T follicular helper cell (primary cell): Measurements from ENCODE around the gene TRIAP1.

Source experiments
- DNase-seq: peaks from one replicate; pipeline ENCODE4 v3.0.0-alpha.2; 2020; ENCODE audit warnings: low read depth

TRIAP1 gene

DNA sequence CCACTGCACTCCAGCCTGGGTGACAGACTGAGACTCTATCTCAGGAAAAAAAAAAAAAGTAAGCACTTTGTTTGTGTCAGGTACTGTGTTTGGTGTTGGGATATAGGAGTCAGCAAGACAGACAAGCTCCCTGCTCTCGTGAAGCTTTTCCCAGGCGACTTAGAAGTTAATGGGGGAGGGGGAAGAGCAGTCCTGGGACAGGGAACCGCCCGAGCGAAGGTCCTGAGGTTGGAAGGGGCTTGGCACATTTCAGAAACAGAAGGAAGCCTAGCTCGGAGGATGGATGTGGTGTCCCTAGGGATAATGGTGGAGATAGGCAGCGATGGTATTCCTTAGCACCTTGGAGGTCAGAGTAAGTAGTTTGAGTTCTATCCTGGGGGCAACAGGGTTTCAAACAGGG, 16.8 kb downstream of the TRIAP1 start:
- no peak for DNase-seq

DNA sequence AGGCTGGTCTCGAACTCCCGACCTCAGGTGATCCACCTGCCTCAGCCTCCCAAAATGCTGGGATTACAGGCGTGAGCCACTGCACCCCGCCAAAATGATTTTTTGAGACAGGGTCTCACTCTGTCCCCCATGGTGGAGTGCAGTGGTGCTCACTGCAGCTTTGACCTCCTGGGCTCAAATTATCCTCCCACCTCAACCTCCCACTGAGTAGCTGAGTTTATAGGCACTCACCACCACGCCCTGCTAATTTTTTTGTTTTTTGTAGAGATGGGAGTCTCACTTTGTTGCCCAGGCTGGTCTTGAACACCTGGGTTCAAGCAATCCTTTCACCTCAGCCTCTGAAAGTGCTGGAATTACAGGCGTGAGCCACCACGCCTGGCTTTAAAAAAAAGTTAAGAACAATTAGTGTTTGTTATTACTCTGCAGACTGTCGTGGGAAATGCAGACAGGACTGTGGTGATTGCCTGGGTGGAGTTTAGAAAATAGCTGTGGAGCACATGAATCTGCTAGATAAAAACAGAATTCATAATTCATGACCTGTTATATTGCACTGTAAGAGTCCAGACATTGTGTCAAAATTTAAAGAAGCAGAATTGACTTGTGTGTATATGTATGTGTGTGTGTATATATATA, 17.5 kb downstream of the TRIAP1 start:
- DNase-seq = no peak

DNA sequence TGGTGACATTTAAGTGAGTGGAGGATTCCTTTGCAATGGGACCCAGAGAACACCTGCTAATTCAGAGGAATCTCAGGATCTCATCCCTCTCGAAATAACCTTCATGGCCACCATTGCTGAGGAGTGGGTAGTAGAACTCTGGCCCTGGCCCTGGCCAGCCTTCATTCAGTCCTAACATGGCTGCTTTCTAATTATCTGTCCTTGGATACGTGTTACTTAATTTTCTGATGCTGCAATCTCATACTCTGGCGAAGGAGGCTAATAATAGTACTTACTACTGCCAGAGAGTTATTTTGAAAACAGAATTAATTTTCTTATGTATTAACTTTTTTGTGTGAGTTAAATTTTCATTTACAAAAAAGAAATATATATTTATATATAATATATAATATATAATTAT, 20.4 kb downstream of the TRIAP1 start:
- DNase-seq = no peak

DNA sequence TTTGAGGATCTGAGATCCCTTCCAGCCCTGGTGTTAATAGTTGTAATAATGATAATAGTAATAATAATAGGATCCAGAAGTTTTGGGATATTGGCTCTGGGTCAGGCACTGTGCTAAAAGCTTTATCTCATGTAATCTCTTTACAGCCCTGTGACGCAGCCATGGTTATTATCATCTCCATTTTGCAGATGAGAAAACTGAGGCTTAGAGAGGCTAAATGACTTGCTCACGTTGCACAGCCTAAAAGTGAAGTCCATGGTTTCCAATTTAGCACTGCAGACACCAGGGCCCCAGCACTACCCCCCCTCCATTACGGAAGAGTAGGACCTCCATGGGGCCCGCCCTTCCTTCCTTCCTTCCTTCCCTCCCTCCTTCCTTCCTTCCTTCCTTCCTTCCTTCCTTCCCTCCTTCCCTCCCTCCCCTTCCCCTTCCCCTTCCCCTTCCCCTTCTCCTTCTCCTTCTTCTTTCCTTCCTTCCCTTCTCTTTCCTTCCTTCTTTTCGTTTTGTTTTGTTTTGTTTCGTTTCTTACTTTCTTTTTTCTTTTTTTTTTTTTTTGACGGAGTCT, 23.2 kb downstream of the TRIAP1 start:
- DNase-seq = no peak

DNA sequence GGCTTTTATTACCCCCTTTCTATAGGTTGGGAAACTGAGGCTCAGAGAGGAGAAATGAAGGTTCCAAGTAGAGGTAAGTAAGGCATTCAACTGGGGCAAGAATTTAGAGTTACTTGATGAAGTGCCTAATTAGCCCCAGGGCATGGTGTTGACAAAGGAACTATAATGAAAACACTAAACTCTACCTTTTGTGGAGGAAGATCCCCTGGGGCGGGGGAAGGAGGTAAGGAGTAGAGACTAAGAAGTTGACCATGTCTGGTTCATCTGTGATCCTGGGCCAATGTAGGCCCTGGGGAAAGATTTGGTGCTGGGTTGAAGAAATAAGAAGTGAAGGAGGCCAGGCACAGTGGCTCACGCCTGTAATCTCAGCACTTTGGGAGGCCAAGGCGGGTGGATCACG, 24.5 kb downstream of the TRIAP1 start:
- no peak for DNase-seq

DNA sequence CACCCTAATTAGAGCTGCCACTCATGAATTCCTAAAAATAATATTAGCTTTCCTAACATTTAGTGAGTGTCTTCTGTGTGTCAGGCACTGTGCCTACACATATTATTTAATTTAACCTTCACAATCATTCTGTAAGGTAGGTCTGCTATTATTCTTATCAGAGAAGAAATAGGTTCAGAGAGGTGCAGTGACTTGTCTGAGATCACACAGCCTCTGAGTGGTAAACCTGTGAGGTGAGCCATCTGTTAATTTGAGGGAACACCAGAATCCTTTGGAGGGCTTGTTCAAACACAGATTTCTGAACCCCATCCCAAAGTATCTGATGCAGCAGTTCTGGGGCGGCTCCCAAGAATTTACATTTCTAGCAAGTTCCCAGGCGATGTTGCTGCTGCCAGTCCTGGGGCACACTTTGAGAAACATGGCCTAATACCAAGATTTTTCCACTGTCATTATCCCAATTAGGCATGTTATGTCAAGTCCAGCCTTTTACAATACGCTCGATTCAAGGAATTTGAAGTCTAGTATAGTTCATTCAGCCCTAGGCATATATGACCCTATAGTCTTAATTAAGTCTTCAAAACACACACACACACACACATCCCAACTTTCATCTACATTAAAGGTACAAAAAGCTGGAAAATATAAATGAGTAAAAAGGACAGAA, 28.1 kb downstream of the TRIAP1 start:
- no peak for DNase-seq

DNA sequence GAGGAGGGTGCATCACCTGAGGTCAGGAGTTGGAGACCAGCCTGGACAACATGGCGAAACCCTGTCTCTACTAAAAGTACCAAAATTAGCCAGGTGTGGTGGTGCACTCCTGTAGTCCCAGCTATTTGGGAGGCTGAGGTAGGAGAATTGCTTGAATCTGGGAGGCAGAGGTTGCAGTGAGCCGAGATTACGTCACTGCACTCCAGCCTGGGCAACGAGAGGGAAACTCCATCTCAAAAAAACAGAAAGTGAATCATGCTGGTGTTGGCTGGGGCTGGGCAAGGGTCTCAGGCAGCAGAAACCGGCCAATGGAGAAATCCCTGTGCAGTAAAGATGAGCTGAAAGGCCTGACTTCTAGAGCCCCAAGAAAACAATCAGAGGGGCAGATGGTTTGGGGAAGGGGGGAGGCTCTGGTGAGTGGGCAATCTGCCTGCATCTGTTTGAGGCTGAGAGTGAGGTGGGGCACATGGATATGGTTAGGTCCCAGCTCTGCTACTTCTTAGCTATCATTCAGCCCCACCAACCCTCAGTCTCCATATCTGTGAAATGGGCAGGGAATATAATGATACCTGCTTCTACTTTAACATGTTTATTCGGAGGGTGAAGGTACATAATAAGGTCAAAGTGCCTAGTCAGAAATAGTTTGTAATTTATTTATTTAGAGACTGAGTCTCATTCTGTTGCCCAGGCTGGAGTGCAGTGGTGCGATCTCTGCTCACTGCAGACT, 29.5 kb downstream of the TRIAP1 start:
- no peak for DNase-seq

DNA sequence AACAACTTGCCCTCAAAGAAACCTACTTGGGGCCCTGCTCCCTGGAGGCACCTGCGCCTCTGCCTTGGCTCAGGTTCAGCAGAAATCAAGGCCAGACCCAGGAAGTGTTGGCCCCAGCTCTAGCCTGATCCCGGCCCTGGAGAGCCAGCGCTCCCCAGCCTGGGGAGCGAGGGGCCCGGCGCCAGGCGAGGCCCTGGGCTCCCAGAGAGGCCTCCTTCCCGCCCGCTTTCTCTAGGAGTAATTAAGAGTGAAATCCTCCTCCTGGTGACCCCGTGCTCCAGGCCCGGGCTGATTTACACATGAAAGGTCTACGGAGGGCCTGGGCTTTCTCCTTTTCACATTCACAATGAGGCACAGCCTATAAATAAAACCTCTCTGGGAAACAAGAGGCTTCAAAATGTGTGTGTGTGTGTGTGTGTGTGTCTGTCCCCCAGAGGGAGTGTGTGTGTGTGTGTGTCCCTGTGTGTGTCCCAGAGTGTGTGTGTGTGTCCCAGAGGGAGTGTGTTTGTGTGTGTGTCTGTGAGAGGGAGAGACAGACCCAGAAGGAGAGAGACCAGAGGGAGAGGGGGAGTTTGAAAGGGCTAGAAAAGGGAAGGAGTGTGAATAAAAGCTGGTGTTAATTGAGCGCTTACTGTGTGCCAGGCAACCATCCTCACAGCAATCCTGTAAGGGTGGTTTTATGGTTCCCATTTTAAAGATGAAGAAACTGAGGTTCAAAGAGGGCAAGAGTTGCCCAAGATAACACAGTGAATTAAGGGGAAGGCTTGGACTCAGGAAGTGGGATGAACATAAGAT, 32.1 kb downstream of the TRIAP1 start:
- DNase-seq = no peak

DNA sequence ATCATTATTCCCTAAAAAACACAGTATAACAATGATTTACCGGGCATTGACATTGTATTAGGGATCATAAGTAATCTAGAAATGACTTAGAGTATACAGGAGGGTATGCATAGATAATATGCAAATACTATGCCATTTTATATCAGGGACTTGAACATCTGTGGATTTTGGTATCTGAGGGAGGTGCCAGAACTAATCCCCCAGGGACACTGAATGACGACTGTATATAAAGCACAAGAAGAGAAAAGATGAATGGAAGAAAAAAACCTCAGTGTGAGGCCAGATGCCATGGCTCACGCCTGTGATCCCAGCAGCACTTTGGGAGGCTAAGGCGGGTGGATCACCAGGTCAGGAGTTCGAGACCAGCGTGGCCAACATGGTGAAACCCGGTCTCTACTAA, 33.8 kb downstream of the TRIAP1 start:
- no peak for DNase-seq

DNA sequence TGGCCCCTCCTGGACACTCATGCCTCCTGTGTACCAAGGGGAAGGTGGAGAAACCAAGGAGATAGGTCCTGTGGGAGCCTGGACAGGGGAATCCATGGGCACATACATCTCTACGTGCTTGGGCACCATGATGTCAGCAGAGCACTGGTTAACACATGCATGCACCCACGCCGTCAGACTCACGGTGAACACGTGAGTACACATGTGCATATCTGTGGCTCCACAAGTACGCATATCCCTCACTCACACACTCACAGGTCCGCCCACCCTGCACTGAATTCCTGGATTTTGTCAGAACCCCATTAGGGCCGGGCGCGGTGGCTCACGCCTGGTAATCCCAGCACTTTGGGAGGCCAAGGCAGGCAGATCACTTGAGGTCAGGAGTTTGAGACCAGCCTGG, 37.4 kb downstream of the TRIAP1 start:
- no peak for DNase-seq

DNA sequence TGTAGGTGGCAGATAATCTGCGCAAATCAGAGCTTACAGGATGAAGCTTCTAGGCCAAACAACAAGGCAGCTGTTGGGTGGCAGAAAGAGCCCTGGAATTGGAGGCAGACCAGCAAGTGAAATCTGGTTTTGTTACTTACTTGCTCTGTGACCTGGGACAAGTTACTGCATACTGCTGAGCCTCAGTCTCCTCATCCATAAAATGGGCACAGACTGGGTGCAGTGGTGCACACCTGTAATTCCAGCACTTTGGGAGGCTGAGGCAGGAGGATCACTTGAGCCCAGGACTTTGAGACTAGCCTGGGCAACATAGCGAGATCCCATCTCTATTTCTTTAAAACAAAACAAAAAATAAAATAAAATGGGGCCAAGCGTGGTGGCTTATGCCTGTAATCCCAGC, 39.6 kb downstream of the TRIAP1 start:
- DNase-seq = no peak

DNA sequence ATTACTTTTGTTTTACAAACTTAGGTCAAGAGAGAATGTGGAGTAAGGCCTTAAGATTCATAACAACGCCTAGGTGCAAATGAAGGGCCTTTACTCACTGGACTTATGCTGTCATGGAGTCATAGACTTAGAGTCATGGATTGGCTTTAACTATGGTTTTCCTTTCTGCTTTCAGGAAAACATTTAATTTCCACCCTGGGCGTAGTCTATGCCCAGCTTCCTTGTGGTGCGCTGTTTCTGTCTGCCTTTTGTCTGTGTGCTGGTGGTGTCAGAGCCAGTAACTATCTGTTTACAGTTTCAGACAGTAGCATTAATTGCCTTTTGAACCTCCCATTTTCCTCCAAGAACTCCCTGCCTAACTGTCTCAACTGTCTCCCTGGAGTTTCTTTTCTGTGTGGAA, 40.1 kb downstream of the TRIAP1 start:
- no peak for DNase-seq

DNA sequence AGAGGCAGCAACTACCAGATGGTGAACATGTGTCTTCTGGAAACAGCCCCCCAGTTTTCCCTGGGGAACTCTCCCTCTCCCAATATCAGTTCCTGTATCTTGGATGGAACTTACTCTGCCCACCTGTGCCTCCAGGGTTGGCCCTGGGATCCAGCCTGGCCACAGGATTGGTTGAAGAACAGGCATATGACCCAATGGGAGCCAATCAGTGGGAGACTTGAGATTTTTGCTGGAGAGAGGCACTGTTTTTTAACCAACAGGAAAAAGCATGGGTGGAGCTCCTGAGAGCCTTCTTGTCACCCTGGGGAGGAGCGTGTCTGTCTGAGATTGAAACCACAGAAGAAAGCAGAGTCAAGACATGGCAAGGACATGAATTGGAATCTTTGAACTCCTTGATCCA, 41.9 kb downstream of the TRIAP1 start:
- no peak for DNase-seq

DNA sequence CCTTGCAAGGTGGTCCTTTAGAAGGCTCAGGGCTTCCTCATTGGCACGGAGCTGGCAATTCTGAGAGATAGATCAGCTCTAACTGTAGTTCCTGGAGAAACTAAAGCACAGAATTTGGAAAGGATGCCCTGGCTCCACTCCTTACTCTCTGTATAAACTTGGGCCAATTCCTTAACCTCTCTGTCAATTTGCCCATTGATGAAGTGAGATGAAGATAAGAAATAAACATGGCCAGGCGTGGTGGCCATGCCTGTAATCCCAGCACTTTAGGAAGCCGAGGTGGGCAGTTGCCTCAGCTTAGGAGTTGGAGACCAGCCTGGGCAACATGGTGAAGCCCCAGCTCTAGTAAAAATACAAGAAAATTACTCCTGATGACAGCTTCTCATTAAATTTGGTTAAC, 42.3 kb downstream of the TRIAP1 start:
- no peak for DNase-seq

DNA sequence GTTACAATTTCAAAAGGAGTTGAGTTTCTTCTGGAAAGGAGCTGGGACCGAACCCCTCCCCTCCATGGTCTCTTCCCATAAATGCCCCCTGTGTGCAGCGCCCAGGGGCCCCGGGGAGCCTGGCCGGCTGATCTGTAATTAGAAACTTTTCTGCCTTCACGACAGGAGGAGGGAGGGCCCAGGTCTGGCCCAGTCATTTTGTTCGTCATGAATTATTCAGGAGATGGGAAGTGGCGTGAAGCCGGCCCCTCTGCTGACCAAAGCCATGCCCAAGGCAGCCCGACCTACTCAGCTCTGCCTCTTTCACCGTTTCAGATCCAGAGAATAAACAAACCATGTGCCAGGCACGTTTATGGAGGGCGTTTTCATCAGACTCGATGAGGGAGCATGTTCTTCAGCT, 44.0 kb downstream of the TRIAP1 start:
- DNase-seq = no peak

DNA sequence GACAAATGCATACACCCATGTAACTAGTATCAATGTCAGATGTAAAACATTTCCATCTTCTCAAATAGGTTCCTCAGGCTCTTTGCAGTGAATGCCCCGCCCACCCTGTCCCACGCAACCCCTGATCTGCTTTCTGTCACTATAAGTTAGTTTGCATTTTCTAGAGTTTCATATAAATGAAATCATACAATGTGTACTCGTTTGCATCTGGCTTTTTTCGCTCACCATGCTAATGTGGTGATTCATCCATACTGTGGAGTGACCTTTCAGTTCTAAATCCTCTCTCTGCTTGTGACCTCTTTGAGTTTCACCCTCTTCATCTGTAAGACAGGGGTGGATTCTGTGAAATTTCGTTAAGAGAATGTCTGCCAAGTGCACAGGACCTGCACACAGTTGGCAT, 46.7 kb downstream of the TRIAP1 start:
- DNase-seq = no peak

DNA sequence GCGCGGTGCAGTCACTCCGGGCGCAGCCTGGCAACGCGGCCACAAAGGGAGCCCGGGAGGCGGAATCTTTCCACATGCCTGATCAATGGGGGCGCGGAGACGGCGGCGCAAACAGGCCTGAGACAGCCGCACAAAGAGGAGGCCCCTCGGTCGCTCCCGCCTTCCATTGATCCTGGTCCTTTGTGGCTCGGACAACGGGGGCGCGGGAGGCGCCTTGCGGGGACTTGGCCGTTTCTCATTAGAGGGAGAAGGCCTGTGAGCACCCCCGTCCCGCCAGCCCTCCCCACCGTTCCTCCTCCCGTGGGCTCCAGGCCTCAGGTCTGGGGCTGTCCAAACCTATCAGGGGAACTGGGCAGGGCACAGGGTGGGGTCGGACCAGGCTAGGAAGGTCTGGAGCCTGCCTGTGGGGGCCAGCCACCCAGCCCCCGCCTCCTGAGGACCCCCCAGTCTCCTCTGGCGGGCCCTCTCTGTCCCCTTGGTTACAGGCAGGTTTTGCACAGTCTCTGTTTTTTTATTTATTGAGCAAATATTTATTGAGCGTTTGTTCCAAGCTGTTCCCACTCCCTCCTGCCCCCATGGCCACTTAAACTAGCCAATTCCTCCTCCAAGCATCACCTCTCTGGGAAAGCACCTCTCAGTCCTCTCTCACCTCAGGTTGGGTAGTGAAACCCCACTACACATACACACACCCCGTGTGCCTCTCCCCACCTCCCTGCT, 48.2 kb downstream of the TRIAP1 start:
- no peak for DNase-seq

DNA sequence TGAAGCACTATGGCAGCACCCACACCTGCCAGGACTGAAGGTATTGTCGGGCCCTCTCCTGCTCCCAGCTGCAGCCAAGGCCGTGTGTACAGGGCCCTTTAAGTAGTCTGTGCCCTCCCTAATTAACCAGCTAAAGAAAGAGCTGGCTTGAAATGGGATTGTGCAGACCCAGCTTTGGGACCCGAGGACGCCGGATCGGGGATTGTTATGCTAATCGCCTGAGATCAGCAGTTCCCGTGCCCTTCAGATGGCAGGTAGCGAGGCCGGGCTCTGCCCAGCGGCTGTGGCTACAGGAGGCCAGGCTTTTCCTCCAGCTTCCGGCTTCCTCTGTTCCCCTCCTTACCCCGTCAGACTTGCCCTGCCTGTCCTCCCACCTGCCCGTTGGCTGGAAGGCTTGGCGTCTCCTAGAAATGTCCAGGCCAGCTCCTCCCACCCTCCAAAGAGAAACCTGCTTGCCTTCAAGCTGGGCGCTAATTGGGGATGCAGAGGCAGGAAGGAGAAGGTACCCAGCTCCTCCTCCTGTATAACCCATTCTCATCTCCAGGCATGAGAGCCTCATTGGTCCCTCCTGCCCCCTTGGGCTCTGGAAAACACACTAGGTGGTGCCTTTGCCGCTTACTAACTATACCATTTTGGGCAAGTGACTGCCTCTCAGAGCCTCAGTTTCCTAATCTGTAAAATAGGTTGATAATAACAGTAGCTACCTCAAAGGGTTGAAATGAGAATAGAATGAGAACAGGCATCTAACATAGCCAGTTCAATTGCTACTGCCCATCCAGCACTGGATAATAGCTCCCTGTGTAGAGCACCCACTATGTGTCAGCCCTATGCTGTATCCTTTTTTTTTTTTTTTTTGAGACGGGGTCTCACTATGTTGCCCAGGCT, 51.5 kb downstream of the TRIAP1 start:
- no peak for DNase-seq
